GM20431 (cell line): ENCODE results near the gene CHD1L.
"Not testable (repeated sequence)": the region's sequence is repeated elsewhere in the genome, so short reads cannot be mapped to it uniquely, and the experiment has no call there.

Source experiments
- in situ Hi-C: fragments of 300-500 bp; cut with MseI, MboI; formaldehyde crosslinking; loops from one replicate; pipeline ENCODE4 v1.15.0; 2020; ENCODE audit warnings: low sequenced_read_pairs; ENCODE audit not compliant: unreplicated experiment

Gene CHD1L

GRCh38 chr1:147242449-147243227, at the start of gene CHD1L:
TSS of gene CHD1L (plus strand) at chr1:147242684. CDS start at chr1:147242704, 20 bp downstream.
- in situ Hi-C loops = no loop called here

DNA sequence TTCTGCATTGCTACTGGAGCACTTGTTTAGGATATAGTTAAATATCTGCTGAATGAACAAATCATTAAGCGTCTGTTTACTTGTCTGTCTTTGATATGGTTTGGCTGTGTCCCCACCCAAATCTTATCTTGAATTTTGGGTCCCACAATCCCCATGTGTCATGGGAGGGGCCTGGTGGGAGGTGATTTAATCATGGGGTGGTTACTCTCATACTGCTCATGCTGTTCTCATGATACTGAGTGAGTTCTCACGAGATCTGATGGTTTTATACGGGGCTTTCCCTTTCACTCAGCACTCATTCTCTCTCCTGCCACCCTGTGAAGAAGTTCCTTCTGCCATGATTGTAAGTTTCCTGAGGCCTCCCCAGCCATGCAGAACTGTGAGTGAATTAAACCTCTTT, 45.2 kb upstream of the CHD1L start:
- in situ Hi-C loops = not testable (repeated sequence)

GRCh38 chr1:147201276-147201675, 41.2 kb upstream of the CHD1L start:
- in situ Hi-C loops = no loop called here

- in situ Hi-C loops = no loop called here
These were observed 40.7 kb upstream of the CHD1L start for GRCh38 chr1:147201786-147202185.

DNA sequence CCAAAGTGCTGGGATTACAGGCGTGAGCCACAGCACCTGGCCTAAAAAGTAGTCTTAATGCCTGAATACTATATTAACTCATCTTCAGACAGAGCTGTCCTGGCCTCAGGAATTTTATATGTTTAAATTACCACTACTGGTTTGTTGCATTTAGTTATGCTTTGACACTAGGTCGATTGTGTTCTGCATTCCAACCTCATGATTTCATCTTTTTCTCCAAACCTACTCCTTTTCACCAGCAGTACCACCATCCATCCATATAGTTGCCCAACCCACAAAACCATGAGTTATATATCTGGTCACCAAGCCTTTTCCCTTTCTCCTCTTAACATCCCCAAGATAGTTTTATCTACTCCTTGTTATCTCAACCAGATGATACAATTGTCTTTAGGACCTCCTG, 39.9 kb upstream of the CHD1L start:
- in situ Hi-C loops = no loop called here

GRCh38 chr1:147204080-147204479, 38.4 kb upstream of the CHD1L start:
- in situ Hi-C loops = no loop called here

DNA sequence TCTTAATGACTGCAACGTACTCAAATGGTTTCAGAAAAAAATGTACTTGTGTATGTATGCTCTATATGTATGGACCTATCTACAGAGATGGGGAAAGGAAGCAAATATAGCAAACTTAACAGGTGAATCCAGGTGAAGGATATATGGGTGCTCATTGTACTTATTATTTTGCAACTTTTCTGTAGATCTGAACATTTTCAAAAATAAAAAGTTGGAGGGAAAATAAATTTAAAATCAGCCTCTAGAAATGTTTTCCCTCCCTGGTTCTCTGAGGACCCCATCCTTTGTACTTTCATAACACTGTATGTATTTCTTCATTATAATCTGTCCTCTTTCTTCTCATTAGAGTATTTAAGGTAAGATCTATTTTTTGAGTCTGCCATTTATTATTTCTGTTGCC, 35.3 kb upstream of the CHD1L start:
- in situ Hi-C loops = no loop called here

GRCh38 chr1:147208619-147209018, 33.9 kb upstream of the CHD1L start:
- in situ Hi-C loops = no loop called here

GRCh38 chr1:147209825-147210821, 32.4 kb upstream of the CHD1L start:
- in situ Hi-C loops = no loop called here

GRCh38 chr1:147210987-147211386, 31.5 kb upstream of the CHD1L start:
- in situ Hi-C loops = no loop called here

- in situ Hi-C loops = no loop called here
These were observed 30.9 kb upstream of the CHD1L start for GRCh38 chr1:147211577-147211976.

DNA sequence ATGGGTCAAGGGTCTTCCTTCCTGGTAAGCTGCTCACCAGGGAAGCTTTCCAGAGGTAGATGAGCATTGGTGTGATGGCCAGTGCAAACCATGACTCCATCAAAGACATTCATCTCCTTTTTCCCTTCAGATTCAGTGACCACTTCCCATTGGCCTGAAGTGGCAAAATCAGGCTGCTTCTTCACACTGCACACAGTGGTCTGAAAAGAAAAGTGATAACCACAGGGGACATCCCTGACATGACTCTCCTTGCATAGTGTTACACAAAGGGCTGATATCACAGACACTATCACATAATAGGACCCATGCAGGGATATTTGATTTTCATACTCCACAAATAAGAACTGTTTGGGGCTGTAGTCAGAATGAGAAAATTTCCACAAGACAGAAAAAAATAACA, 29.2 kb upstream of the CHD1L start:
- in situ Hi-C loops = no loop called here

DNA sequence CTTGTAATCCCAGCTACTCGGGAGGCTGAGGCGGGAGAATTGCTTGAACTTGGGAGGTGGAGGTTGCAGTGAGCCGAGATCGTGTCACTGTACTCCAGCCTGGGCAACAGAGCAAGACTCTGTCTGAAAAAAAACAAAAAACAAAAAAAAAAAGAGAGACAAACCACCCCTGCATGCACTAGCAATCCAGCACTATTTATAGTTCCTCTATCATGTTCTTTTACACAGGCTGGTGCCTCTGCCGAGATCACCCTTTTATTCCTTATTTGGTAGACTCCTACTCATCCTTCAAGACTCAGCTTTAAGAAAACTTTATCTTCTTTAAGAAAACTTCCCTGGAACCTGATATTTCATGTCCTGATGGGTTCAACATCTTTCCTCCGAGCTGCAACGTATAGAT, 28.2 kb upstream of the CHD1L start:
- in situ Hi-C loops = no loop called here

GRCh38 chr1:147214842-147215539, 27.5 kb upstream of the CHD1L start:
- in situ Hi-C loops = no loop called here

GRCh38 chr1:147215540-147215916, 27.0 kb upstream of the CHD1L start:
- in situ Hi-C loops = no loop called here

- in situ Hi-C loops = no loop called here
These were observed 26.4 kb upstream of the CHD1L start for GRCh38 chr1:147216124-147216523.

DNA sequence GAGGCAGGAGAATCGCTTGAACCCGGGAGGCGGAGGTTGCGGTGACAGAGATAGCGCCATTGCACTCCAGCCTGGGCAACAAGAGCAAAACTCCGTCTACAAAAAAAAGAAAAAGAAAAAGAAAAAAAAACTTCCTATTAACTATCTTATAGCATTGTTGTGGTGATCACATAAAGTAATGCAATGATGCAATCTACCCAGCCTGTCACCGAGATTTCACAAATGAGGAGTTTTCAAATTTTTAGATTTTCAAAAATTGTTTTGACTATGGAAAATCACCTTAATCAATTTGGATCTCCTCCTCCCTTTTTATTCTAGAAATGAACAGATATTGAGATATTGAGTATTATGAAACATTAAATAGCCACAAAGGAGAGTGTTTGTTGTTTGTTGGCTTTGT, 25.3 kb upstream of the CHD1L start:
- in situ Hi-C loops = no loop called here

DNA sequence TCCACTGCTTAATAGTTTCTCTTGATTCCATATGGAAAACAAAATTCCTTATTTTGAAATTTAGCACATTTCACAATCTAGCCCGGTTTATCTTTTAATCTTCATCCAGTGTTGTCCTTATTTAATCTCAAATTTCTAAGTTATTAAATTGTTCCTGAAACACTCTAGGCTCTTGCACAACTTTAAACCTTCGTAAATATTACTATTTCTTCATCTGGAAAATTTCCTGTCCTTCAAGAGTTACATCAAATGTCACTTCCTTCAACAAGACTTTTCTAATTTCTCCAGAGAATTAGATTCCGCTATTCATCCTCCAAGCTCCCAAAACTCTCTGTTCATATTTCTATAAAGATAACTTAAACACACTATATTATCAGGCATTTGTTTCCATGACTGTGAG, 23.9 kb upstream of the CHD1L start:
- in situ Hi-C loops = no loop called here

DNA sequence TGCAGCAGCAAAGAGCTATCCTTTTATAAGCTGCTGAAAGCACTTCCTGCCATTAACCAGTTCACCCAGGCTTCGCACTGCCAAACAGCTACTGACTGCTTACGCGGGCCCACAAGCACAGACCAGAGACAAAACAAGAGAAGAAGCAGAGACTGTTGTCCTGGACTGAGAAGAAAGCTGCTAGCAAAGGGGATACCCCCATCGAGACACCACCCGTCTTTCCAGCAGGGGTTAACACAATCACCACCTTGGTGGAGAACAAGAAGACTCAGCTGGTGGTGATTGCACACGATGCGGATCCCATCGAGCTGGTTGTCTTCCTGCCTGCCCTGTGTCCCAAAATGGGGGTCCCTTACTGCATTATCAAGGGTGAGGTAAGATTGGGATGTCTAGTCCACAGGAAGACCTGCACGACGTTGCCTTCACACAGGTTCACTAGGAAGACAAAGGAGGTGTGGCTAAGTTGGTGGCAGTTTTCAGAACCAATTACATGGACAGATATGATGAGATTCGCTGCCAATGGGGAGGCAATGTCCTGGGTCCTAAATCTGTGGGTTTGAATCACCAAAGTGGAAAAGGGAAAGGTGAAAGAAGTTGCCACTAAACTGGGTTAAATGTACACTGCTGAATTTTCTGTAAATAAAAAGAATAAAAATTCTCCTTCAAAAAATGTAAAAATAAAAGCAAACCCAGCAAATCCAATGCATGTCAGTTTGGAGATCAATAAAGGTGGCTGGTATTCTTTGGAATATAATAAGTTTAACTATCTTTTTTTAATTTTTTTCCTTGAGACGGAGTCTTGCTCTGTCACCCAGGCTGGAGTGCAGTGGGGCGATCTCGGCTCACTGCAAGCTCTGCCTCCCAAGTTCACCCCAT, 18.5 kb upstream of the CHD1L start:
- in situ Hi-C loops = no loop called here
